NCI-H1105 (cell line): ENCODE measurements around the gene PSME3IP1.
"Not testable (repeated sequence)": the region's sequence is repeated elsewhere in the genome, so short reads cannot be mapped to it uniquely, and the experiment has no call there.

ENCODE experiments used
- DNase-seq: peaks from one replicate; lab custom pipeline; 2025; lab: John Stamatoyannopoulos, UW

The PSME3IP1 gene

GRCh38 chr16:57196753-57197152, 10.9 kb upstream of the PSME3IP1 start:
- DNase-seq = no peak

GRCh38 chr16:57196286-57196685, 10.4 kb upstream of the PSME3IP1 start:
- no peak for DNase-seq

- DNase-seq = no peak
Measured at GRCh38 chr16:57194512-57194911, 8.7 kb upstream of the PSME3IP1 start.

GRCh38 chr16:57192720-57193486, 7.1 kb upstream of the PSME3IP1 start:
- DNase-seq = no peak

DNA sequence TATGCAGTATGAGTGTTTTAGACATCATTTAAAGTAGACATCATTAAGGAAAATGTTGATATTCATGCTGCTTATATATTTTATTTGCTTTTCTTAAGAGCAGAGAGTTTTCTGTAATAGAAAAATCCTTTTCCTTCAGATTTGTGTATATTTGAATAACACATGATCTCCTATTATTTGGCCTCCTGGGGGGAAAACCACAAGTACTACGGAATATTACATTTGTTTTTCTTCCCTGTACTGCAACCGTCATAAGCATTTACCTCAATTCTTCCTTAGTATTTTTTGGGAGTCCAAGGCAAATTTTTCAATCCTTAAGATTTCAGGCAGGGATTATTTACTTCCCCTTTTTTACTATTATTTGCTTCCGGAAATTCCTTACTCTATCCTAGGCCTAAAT, 6.3 kb upstream of the PSME3IP1 start:
- DNase-seq = no peak

DNA sequence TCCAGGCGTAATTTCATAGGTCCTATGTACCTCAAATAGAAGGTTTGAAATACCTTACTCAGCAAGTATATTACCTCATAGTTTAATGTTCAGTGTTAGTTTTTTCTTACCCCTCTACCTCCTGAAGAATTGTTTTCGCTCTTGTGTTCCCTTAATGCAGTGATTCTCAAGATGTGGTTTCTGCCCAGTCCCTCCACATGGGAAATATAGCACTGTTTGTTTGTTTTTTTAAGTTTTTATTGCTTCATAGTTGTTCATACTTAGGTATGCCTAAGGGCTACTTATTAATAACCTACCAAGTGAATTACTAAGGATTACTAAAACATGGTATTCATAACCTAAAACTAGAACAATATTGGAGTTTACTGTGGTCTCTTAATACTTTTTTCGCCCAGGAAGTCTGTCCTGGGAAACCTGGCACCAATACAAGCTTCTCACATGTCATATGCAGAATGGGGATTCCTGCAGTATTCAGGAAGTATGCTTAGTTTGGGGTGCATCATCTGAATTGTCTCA, 5.3 kb upstream of the PSME3IP1 start:
- DNase-seq = no peak

GRCh38 chr16:57190136-57190535, 4.3 kb upstream of the PSME3IP1 start:
- DNase-seq = no peak

DNA sequence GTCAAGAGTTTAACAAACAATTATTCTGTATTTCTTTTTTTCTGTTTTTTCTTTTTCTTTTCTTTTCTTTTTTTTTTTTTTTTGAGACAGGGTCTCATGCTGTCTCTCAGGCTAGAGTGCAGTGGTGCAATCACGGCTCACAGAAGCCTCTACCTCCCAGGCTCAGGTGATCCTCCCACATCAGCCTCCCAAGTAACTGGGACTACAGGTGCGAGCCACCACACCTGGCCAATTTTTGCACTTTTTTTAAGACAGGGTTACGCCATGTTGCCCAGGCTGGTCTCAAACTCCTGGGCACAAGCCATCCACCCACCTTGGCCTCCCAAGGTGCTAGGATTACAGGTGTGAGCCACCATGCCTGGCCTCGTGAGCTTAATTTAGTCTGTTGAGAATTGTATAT, 3.7 kb upstream of the PSME3IP1 start:
- DNase-seq = not testable (repeated sequence)

DNA sequence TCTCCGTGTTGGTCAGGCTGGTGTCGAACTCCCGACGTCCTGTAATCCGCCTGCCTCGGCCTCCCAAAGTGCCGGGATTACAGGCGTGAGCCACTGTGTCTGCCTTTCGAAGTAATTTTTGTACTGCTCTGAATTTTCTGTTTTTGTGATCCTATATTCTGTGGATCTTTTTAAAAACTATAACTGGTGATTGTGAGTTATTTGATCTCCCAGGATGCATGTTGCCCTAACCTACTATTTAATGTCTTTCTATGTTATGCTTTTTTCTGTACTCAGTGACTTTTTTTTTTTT, 2.8 kb upstream of the PSME3IP1 start:
- DNase-seq = no peak

DNA sequence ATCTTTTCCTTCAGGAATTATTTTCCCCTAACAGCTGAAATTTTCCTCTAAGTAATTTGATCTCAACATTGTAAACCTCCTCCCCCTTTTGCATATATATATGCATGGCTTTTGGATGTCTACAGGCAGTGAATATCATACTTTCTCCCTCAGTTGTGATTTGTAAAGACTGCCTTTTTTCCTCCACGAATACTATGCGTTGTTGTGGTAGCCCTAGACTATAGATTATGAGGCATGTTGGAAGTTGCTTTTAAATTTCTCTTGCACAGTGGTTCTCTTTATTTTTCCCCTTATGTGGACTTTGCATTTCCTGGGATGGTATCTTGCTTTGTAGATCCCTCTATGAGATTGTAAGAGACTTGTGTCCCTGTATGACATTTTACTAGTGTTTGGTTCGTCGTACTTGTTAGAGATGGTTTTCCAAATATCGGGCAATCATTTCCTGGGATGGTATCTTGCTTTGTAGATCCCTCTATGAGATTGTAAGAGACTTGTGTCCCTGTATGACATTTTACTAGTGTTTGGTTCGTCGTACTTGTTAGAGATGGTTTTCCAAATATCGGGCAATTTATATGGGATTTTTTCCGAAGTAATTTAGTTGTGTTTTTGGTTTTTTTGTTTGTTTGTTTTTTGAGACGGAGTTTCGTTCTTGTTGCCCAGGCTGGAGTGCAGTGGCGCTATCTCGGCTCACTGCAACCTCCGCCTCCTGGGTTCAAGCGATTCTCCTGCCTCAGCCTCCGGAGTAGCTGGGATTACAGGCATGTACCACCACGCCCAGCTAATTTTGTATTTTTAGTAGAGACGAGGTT, 2.3 kb upstream of the PSME3IP1 start:
- not testable (repeated sequence) for DNase-seq

GRCh38 chr16:57186872-57187854, 1.3 kb upstream of the PSME3IP1 start:
- DNase-seq = no peak

DNA sequence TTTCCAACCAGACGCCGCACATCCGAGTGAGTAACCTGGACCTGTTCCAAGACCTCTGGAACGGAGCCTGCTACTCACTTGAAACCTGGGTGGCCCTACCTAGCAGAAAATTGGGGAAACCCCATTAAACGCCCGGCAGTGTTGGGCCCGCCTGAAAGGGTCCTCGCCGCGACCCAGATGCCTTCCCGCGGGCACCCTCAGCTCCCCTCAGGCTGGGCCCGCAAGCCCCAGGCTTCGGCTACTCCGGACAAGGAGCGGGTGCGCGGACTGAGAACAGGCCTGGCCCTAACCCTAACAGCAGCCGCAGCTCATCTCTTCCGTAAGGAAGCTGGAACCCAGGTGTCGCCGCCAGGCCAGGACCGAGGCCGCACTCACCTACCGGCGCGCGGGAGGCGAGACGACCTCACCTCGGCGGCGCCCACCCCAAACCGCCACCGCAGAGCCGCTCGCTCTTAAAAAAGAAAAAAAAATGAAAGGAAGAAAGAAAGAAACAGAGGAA, 344 bp downstream of the PSME3IP1 start:
- DNase-seq = no peak

- no peak for DNase-seq
Measured at GRCh38 chr16:57184887-57185445, 873 bp downstream of the PSME3IP1 start.

DNA sequence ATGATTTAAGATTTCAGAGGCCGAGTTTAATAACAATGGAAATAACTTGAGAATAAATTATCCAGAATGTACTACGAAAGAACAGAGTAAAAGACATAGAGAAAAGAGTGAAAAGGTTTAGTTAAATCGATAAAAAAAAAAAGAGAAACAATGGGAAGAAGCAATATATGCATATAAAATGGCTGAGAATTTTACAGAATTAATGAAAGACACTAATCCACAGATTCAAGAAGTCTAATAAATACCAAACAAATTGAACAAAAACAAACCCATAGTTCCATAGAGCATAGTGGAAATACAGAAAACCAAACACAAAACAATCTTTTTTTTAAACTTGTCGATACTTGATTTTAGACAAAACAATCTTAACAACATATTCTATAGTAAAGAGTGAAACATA, 1.7 kb downstream of the PSME3IP1 start:
- no peak for DNase-seq

- no peak for DNase-seq
Measured at GRCh38 chr16:57179215-57179828, 6.5 kb downstream of the PSME3IP1 start.

- no peak for DNase-seq
Measured at GRCh38 chr16:57178793-57179212, 7.0 kb downstream of the PSME3IP1 start.

- DNase-seq = no peak
Measured at GRCh38 chr16:57178196-57178595, 7.6 kb downstream of the PSME3IP1 start.

DNA sequence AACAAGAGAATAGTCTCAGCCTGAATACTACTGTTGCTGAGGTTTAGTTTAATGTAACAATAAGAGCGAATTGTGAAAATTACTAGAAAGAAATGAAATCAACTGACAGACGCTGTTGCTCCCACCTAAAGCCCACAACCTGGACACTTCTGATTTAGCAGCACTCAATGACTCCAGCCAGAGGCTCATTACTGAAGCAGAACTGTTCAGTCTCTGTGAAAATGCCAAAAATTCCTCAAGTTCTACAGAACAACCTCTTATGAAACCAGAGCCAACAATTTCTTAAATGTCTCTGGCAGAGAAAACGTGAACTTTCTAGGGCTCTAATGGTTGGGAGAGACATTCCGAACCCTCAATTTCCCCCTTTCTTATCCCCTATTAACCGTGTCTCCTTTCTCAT, 9.9 kb downstream of the PSME3IP1 start:
- no peak for DNase-seq

DNA sequence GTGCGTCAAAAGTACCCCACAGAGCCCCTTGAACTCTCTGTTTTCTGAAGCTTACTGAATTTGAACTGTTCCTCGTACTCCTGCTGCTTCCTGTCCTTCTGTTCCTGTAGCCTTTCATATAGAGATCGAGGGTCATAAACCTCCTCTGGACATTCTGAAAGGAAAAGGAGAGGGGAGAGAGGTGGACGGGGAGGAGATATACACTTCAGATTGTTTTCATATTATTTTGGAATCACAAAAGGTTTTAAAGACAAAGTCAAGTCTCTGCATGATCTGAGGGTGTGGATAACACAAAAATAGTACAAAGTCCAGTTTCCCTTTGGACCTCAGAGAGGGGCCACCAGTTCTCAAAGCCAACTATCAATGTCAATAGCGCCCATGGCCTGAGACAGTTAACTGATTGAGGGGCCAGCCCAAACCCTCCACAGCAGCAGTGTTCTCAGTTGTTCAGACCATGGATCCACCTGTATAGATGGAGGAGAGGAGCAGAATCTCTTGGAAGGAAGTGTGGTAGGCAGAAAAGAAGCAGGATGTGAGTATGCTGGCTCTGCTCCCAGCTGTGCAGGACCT, 13.0 kb downstream of the PSME3IP1 start:
- DNase-seq = no peak

DNA sequence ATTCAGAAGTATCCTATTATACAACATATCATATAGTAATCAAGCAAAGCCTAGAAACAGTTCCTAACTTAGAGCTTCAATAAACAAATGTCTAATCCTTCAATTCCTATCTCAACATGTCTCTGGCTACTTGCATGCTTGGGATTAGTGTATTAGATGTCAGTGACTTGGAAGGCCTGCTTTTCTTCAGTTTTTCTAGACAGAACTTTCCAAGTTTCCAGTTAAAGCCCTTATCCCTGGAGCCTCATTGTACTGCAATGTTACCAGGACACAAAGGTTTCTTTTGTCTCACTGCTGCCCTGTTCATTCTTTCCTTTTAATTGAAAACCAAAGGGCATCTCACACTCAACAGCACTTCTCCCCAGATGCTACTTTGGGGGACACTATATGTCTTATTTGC, 16.5 kb downstream of the PSME3IP1 start:
- no peak for DNase-seq

DNA sequence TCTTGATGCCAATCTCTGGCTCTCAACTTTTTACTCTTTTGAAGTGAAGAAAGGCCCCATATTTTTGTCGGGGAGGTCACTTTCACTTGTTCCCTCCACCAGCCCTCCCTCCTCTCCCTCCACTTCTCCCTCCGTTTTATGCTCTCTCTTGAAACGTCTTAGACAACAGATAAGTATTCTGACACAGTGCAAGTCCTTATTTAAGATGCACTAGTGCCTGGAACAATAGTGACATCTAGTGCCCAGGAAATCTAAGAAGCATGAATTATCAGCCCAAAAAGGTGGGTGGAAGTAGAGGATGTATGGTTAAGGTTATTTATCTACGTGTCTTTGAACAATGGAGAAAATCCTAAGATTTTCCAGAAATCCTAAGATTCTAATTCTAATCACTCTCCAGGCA, 17.9 kb downstream of the PSME3IP1 start:
- no peak for DNase-seq
